DMS 273 treated with DMSO at 0.1 percent for 48 hours (cell line): Measurements from ENCODE around the gene BET1L.
"Not testable (repeated sequence)": the region's sequence is repeated elsewhere in the genome, so short reads cannot be mapped to it uniquely, and the experiment has no call there.

Experiments
- DNase-seq: peaks from one replicate; lab custom pipeline; 2025; lab: John Stamatoyannopoulos, UW

Gene BET1L

GRCh38 chr11:193481-193880 is 13.7 kb downstream of the BET1L start:
- DNase-seq, result not testable (repeated sequence)

GRCh38 chr11:192674-193128 is 14.5 kb downstream of the BET1L start, which contains the start of gene SCGB1C1:
Gene SCGB1C1, plus strand, starts transcription at chr11:193078. Its CDS starts 22 bp downstream, at chr11:193100.
- not testable (repeated sequence) for DNase-seq

DNA sequence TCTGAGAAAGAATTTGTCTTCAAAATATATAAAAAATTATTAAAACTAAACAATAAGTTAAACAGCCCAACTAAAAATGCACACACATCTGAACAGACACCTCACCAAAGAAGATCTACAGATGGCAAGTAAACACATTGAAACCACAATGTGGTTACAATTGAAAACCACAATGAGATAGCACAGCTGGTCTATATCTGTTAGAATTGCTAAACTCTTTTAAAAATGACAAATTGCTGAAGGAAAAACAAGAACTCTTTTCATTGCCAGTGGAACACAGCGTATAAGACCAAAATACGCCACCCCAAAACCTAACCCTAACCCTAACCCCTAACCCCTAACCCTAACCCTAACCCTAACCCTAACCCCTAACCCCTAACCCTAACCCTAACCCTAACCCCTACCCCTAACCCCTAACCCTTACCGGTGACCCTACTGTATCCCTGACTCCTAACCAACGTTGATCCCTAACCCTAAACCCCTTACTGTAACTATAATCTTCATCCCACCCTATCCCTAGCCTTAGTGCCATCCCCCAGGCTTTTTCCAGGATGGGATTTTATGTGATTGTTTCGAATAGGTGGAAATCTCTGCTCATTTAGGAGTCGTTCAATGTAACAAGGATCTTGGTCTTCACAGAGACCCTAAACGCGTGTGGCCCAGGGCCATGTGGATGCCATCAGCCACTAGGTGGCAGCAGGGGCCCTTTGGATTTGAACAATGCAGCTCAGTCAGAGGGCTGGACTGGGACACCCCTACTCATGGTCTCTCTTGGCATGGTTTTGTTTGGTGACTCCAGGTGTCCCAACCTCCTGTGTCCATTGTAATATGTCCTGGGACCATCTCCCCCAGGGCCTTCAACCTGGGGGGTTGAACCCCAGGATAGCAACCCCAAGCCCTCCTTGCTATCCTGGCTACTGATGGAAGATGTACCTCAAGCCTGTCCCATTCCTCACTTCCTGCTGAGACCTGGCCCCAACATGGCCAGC is 15.4 kb downstream of the BET1L start:
- not testable (repeated sequence) for DNase-seq

DNA sequence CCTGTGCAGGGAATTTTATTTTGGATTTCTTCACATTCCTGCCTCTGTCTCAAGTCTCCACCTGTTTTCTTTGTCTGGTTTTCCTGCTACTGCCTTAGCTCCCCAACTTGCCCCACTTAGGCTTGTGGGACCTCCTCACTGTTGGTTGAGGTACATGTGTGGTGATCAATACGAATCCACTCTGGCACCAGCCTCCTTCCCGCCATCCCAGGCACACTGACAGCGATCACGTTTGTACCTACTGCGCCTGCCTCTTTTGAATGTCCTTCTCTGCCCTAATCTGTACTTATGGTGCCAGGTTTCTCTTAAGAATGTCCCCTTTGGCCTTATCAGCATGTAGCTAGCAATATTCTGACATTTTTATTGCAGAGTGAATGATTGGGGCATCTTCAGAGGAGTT is 16.7 kb downstream of the BET1L start:
- DNase-seq, result not testable (repeated sequence)

GRCh38 chr11:189843-190311 is 17.3 kb downstream of the BET1L start:
- DNase-seq, result not testable (repeated sequence)

GRCh38 chr11:189200-189783 is 17.9 kb downstream of the BET1L start:
- DNase-seq, result not testable (repeated sequence)

DNA sequence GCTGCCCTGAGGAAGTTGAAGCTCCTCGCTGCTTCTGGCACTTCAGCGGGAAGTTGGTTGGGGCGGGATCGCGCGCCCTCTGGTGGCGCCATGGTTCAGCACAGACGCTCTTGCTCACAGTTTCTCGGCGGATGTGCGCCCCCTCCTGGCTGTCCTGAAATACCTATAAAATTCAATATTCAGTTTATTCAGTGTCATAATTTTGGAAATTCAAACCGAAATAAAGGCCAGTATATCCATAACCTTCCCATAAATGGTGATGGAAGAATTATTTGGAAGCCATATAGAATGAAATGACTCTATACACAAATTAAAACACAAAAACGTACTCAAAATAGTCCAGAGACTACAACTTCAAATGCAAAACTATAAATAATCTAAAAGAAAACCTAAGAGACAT is 27.0 kb downstream of the BET1L start:
- not testable (repeated sequence) for DNase-seq
